Effector memory CD4-positive, alpha-beta T cell (primary cell): ENCODE results near the gene ZNF22.

Experiments used
- DNase-seq, 3 donors: peaks; one replicate each; pipeline ENCODE4 v3.0.0-alpha.2; 2020
- H3K27ac ChIP-seq: 2 replicates; pipeline ENCODE4 v1.7.0; 2013; ENCODE audit warnings: mild to moderate bottlenecking, low read length, moderate library complexity; ENCODE audit not compliant: insufficient read depth, poor library complexity, severe bottlenecking
- H3K27me3 ChIP-seq: replicated peaks from 2 replicates; pipeline ENCODE4 v1.7.0; 2013; ENCODE audit warnings: mild to moderate bottlenecking, low read length; ENCODE audit not compliant: insufficient read depth, control insufficient read depth, poor library complexity, severe bottlenecking
- H3K36me3 ChIP-seq: 2 replicates; pipeline ENCODE4 v1.7.0; 2013; ENCODE audit warnings: mild to moderate bottlenecking, low read length, moderate library complexity; ENCODE audit not compliant: control insufficient read depth, insufficient read depth
- H3K4me1 ChIP-seq: 2 replicates; pipeline ENCODE4 v1.7.0; 2013; ENCODE audit warnings: low read length, mild to moderate bottlenecking; ENCODE audit not compliant: control insufficient read depth, insufficient read depth, poor library complexity, severe bottlenecking
- H3K4me3 ChIP-seq: 2 replicates; pipeline ENCODE4 v1.7.0; 2013; ENCODE audit warnings: low read length, low read depth, mild to moderate bottlenecking; ENCODE audit not compliant: insufficient read depth, poor library complexity, severe bottlenecking
- H3K9me3 ChIP-seq: 2 replicates; pipeline ENCODE4 v1.7.0; 2013; ENCODE audit warnings: mild to moderate bottlenecking, low read length, moderate library complexity; ENCODE audit not compliant: control insufficient read depth

ZNF22 gene

DNA sequence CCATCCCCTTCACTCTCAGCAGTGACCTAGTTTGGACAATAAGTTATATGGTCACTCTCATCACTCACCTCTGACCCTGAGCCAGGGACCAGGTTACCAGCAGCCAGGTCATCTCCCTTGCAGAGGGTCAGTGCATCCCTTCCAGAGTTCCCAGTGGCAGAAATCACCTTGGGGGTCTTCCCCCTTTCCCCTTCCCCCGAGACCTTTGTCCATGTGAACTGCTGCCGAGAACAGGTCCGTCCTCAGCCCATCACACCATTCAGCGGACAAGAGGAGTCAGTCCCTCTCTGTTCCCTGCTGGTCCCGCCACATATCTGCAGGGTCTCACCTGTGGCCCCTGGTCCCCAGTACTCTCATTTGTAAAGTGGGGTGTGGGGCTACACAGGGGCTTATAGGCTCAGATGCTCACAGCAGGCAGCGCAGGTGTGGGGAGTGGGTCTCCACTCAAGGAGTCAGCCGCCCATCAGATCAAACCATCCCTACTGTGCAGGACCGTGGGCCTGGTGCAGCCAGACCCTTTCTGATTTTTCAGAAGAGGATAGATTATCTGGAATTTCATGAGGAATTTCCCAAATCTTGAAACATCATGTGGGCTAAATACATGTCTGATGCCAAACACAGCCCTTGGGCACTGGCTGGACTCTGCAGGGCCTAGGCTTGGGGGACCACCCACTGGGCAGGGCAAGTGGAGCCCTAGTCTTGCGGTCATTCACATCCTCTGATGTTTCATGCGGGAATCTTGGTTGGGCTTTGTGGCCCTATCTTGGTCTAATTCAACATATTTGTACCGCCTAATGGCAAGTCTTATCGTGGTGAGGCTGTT, 28.6 kb upstream of the ZNF22 start:
- peaks cover 8% of the 10 kb centered on the region for H3K4me1 ChIP-seq
- H3K4me3 ChIP-seq = no peak overlapping the region
- no peaks in the 10 kb centered on the region for H3K9me3 ChIP-seq
- no peak overlapping the region for H3K27ac ChIP-seq
- no peak for DNase-seq
- H3K27me3 ChIP-seq = no peaks in the 10 kb centered on the region
- no peaks in the 10 kb centered on the region for H3K36me3 ChIP-seq

DNA sequence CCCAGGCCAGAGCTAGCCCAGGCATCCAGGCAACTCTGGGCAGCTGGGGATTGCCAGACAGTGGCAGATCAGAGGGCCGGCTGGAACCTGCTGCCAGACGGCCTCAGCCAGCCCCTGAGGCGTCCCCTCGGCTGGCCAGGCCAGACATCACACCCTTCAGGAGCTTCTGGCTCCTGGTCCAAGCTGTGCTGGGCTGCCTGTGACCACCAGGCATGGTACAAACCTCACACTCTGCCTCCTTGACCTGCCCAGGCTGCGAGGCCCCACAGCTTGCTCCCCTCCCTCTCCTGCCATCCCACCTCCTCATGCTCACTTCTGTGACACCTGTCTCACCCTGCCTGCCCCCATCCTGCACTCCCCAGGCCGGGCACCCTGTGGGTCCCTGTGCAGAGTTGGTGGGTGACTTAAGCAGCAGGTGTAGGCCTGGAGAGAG, 27.8 kb upstream of the ZNF22 start:
- no peak overlapping the region for H3K27ac ChIP-seq
- H3K4me1 ChIP-seq = peaks cover 8% of the 10 kb centered on the region

DNA sequence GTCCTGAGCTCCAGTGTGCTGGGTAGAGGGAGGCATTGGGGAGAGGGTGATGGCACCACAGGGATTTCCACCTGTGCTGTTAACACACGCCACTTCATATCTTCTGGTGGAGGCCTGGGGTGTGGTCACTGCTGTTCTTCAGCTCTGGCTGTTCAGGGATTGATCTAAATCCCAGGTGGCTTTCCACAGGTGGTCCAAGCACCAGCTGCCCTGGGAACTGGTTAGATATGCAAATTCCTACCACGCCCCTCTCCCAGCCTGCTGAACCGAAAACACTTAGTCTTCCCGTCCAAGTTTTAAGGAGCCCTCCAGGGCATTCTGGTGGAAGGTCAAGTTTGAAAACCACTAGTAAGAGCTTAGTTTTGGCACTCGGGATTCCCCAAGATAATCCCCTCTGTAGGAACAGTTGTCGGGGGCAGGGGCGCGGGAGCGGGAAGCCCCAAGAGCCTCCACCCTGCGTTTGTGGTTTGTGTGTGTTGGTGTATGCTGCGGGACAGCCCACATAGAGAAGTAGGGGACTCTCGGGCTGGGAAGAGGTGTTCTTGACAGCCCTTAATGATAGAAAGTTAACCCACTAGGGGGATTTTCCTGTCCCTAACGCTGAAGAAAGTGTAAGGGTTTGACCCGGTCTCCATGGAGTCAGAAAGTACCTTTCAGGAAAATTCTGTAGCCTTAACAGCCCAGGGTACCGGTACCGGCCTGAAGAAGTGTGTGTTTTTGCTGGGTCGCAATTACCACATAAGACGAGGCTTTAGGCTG, 27.2 kb upstream of the ZNF22 start:
- Histone ChIP-seq H3K4me3 (no peak overlapping the region), H3K36me3 (no peaks in the 10 kb centered on the region), H3K27ac (no peak overlapping the region), H3K4me1 (peaks cover 8% of the 10 kb centered on the region), H3K9me3 (no peaks in the 10 kb centered on the region), H3K27me3 (no peaks in the 10 kb centered on the region)
- no peak for DNase-seq

More for the DNA sequence above, 27.8 kb upstream of the ZNF22 start:
- Histone ChIP-seq H3K4me3 (no peak overlapping the region), H3K9me3 (no peaks in the 10 kb centered on the region), H3K36me3 (no peaks in the 10 kb centered on the region), H3K27me3 (no peaks in the 10 kb centered on the region)
- DNase-seq = no peak

DNA sequence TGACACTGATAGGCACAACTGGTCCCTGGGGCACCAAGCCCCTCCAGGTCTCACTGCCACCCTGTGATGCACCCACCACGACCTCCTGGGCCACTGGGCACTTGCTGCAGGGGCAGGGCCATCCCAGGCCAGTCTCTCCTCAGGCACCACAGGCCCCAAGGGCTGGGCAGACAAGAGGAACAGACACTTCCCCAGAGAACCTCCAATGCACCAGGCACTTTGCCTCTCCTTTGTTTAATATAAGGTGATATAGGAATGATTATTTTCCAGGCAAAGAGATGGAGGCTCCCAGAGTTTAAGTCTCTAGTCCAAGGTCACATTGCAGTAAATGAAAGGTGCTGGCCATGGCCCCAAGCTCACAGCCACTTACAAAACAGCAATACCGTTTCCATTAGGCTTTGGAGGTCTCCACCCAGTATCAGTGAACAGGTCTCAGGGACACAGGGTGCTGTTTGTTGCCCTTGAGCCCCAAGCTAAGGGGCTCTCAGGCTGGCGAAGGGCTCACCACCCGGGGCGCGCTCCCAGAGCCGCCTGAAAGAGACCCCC, 26.6 kb upstream of the ZNF22 start:
- peak overlapping the region; percentile 42 for H3K4me3 ChIP-seq
- no peak for DNase-seq
- no peaks in the 10 kb centered on the region for H3K36me3 ChIP-seq
- peaks cover 8% of the 10 kb centered on the region for H3K4me1 ChIP-seq
- H3K27me3 ChIP-seq = no peaks in the 10 kb centered on the region
- H3K27ac ChIP-seq = no peak overlapping the region
- no peaks in the 10 kb centered on the region for H3K9me3 ChIP-seq

DNA sequence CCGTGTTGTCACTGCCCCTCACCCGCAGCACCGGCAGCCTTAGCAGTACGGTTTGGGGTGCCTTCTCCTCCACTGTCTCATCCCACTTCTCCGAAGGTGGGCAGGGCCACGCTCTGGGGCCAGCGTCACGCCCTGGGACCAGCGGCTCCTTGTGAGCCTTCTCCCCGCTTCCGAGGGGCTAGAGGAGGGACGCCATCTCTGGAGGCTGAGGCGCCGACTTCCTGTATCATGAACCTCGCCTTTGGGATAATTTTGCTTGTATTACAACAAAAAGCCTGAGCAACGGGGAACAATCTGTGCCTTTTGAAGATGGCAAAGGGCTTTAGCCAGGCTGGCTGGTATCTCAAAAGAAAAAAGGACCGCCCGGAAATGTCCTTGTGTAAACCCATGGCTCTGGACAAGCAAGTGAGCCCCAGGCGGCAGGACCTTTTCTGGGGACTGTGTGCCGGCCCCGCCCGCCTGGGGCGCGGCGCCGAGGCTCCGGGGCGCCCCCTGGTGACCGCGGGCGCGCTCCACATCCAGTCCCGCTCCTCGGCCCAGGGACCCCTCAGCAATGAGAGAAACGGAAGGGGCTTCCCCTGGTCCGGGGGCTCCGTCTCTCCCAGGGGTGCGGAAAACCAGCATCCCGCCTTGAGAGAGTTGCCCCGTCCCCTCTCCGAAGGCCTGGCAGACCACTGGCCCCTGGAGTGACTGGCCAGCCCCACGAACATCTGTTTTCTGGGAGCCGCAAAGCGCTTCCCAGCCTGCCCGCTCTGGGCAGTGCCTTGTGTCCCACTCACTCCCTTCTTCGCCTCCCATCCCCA, 25.9 kb upstream of the ZNF22 start:
- DNase-seq = peak; percentile 24 to 45 (median 36)
- no peak overlapping the region for H3K27ac ChIP-seq
- no peaks in the 10 kb centered on the region for H3K27me3 ChIP-seq
- H3K4me1 ChIP-seq = peaks cover 8% of the 10 kb centered on the region
- no peaks in the 10 kb centered on the region for H3K36me3 ChIP-seq
- H3K4me3 ChIP-seq = peak overlapping the region; percentile 42
- no peaks in the 10 kb centered on the region for H3K9me3 ChIP-seq

DNA sequence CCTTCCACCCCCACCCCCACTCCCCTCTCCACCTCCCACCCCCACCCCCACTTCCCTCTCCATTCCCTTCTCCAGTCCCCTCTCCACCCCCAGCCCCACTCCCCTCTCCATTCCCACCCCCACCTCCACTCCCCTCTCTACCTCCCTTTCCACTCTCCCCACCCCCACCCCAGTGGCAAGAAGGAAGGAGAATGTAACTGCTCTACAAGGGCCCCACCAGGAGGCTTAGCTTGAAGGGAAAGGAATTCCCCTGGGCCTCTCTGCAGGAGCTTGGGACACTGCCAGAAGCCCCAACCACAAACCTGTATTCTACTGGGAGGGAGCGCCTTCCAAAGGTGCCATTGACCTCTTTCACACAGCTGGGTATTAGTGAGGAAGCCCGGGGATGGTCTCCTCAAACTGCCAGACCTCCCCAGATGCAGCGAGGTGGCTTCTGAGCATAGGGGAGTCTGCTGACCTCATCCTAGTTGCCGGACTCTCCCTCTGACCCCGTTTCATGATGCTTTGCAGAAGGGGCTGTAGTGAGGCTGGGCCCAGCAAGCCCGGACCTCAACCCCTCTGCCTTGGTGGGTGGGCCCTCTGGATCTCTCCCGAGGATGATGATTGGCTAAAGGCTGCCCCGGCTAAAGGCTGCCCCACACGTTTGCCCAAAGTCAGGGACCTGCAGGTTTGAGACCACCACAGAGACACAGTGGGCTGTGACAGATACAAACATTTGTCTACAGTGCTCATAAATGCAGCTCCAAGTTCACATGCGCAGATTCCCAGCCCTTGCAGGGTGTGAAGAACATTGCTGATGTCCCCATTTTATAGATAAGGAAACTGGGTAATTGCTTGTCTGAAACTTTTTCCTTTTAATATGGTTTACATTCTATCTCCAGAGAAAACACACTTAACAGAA, 25.0 kb upstream of the ZNF22 start:
- DNase-seq = no peak
- H3K36me3 ChIP-seq = no peaks in the 10 kb centered on the region
- no peaks in the 10 kb centered on the region for H3K27me3 ChIP-seq
- no peak overlapping the region for H3K4me3 ChIP-seq
- no peaks in the 10 kb centered on the region for H3K9me3 ChIP-seq
- H3K27ac ChIP-seq = no peak overlapping the region
- peaks cover 8% of the 10 kb centered on the region for H3K4me1 ChIP-seq

DNA sequence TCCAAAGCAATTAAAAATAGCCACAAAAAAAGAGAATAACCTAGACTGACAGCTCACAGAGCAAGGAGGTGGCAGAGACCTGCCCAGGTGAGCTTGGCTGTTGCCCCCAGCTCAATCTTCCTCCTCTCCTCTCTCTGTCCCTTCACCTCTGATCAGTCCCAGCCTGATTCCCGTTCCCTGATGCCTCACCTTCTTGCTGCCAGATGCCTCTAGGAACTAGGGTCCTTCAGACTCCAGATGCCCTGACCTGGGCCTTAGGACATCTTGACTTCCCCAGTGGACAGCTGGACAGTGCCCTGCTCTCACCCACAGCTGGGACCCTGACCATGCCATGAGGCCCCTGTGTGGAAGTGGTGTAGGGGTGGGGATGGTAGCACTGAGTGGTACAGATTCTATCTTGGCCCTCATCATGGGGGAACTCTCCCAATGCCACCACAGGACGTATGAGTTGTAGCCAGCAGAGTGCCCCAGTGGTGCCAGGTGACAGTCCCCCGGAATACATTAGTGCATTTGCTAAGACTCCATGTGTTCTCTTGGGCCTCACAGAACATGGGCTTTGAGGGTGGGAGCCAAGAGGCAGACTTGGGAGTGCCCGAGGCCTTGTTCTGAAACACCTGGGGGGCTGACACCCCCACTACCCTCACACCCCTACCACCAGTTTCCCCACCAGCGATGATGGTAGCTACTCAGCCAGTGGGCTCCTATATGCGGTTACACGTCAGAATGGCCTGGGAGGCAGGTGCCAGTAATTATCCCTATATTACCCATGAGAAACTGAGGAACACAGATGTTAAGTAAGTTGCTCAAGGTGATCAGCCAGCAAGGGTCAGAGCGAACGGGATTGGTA, 24.1 kb upstream of the ZNF22 start:
- Histone ChIP-seq H3K9me3 (no peaks in the 10 kb centered on the region), H3K36me3 (no peaks in the 10 kb centered on the region), H3K27ac (no peak overlapping the region), H3K4me1 (peaks cover 8% of the 10 kb centered on the region), H3K4me3 (no peak overlapping the region), H3K27me3 (no peaks in the 10 kb centered on the region)
- DNase-seq = no peak

DNA sequence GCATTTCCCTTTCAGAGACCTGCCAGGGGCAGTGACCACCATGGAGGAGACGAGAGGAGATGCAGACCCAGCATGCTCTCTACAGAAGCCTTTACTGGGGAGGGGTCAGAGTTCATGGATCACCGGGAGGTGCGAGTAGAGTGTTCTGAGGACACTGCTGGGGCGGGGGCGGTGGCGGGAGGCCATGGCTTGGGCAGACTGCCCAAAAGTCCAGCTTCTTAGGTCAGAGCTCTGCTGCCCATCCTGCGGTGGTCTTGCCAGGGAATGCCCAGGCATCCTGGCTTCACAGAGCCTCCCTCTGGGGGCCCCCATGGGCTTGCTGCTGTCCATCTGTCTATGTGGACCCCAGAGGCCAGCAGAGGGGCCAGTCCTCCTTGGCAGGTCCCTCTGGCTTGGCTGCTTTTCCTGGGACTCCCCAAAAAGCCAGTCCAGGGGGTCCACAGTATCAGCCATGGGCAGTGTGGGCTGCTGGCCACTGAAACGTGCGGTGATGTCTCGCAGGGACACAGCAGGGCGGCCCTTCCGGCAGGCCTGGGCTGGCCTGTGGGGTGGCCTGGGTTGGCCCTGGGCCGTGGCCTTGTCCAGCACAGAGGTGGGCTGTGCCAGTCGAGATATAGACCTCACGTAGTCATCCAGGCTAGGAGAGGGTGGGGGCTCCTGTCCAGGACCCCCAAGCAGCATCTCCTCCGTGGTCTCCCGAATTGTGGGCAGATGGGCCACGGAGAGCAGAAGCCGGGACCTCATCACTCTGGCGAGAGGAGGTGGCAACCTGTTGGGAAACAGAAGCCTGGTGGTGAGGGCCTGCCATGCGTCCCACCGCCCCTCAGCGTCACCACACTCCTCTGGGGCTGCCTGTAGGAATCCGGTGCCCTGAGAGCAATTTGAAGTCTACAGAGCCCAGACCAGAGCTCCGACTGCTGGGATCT, 23.2 kb upstream of the ZNF22 start:
- no peaks in the 10 kb centered on the region for H3K36me3 ChIP-seq
- no peaks in the 10 kb centered on the region for H3K9me3 ChIP-seq
- no peaks in the 10 kb centered on the region for H3K27me3 ChIP-seq
- no peak overlapping the region for H3K4me3 ChIP-seq
- DNase-seq = no peak
- no peak overlapping the region for H3K27ac ChIP-seq
- peaks cover 8% of the 10 kb centered on the region for H3K4me1 ChIP-seq
